Left lung (tissue), 10 donors: ENCODE results near the gene GOLGA6B. TPM values are rescaled to one million over a fixed set of nuclear protein-coding genes. Genes with fewer than 3 reads are reported as not detected.
A peak's percentile ranks its signal among the peaks of the same experiment; 100 is the strongest.
"Not testable (repeated sequence)": the region's sequence is repeated elsewhere in the genome, so short reads cannot be mapped to it uniquely, and the experiment has no call there.

Experiments used
- ATAC-seq: fragments of 200-7000 bp; cut with Tn5 transposase; one replicate; pipeline ENCODE4 v1.9.1; 2020; ENCODE audit warnings: moderate library complexity
- DNase-seq, 4 donors: peaks; one replicate each; pipeline ENCODE4 v3.0.0-alpha.2; 2013 to 2020
- H3K27ac ChIP-seq, 2 donors: fragments of 200-600 bp; sonication (generic) in 1 of 2; one replicate each; pipeline versions ENCODE4 v1.5.0 to v1.8.0; 2020 to 2021
- H3K27me3 ChIP-seq, 2 donors: fragments of 200-600 bp; sonication (generic) in 1 of 2; one replicate each; pipeline versions ENCODE4 v1.5.0 to v1.8.0; 2020 to 2021
- H3K36me3 ChIP-seq, 2 donors: fragments of 200-600 bp; sonication (generic) in 1 of 2; one replicate each; pipeline versions ENCODE4 v1.5.0 to v1.8.0; 2020 to 2021
- H3K4me1 ChIP-seq, 2 donors: fragments of 200-600 bp; one replicate each; pipeline ENCODE4 v1.8.0; 2021
- H3K4me3 ChIP-seq, 2 donors: fragments of 200-600 bp; sonication (generic) in 1 of 2; one replicate each; pipeline versions ENCODE4 v1.5.0 to v1.8.0; 2020 to 2021; ENCODE audit warnings: mild to moderate bottlenecking in 1 of 2
- H3K9me3 ChIP-seq, 2 donors: fragments of 200-600 bp; sonication (generic) in 1 of 2; one replicate each; pipeline versions ENCODE4 v1.5.0 to v1.8.0; 2020 to 2021
- CTCF ChIP-seq, 2 donors: fragments of 200-600 bp; sonication (generic) in 1 of 2; IDR thresholded peaks; one replicate each; pipeline versions ENCODE4 v1.5.0 to v1.8.0; 2021; ENCODE audit warnings: antibody characterized with exemption in 2 of 2
- intact Hi-C, 2 donors: fragments of 100-400 bp; cut with DNase I; formaldehyde crosslinking; loops; one replicate each; pipeline versions ENCODE4 v1.11.2 to v1.14.2; 2022
- polyA plus RNA-seq, 6 donors: library from polyadenylated mRNA; unstranded; fragments of 120-200 nt; gene quantifications; one replicate each; pipeline ENCODE4 v1.2.1, GENCODE V29; 2013; ENCODE audit not compliant: insufficient read length in 6 of 6
- total RNA-seq, 2 donors: library from RNA; stranded (reverse); fragmentation: NEBNext Ultra II Directional; extraction: Animal tissue kit (Norgen Biotek cat#: 25700); gene quantifications; one replicate each; pipeline ENCODE4 v1.2.1, GENCODE V29; 2021
- donor health status: DM: no; HTN: yes; CAD: no.
- donor health status: DM: no; HTN: no; CAD: no.

The GOLGA6B gene
- total and polyA plus RNA-seq, 8 donors, result 0.13 to 5.4 (median 2.9) TPM; not detected in 4

GRCh38 chr15:72616491-72617210 is 37.8 kb upstream of the GOLGA6B start:
- no peaks in the 10 kb centered on the region for H3K36me3 ChIP-seq
- DNase-seq (no peak), ATAC-seq (no peak)
- no peak overlapping the region for H3K4me3 ChIP-seq
- no peaks in the 10 kb centered on the region for H3K27me3 ChIP-seq
- TF ChIP-seq CTCF (IDR thresholded peaks at IDR 0.05), result no peak
- no peak overlapping the region for H3K27ac ChIP-seq
- H3K9me3 ChIP-seq, result no peaks in the 10 kb centered on the region
- no peaks in the 10 kb centered on the region for H3K4me1 ChIP-seq
- intact Hi-C loops, result no loop called here

- ATAC-seq, H3K36me3 ChIP-seq, H3K9me3 ChIP-seq, H3K4me1 ChIP-seq, H3K4me3 ChIP-seq, H3K27ac ChIP-seq, DNase-seq, H3K27me3 ChIP-seq, intact Hi-C loops: not testable (repeated sequence)
Measured at GRCh38 chr15:72623854-72624253, 30.6 kb upstream of the GOLGA6B start.

DNA sequence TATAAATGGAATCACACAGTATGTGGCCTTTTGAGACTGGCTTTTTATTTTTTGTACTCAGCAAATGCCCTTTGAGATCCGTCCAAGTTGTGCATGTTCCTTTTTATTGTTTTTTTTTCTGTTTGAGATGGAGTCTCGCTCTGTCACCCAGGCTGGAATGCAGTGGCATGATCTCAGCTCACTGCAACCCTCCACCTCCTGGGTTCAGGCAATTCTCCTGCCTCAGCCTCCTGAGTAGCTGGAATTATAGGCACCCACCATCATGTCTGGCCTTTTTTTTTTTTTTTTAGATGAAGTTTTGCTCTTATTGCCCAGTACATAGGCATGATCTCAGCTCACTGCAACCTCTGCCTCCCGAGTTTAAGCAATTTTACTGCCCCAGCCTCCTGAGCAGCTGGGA is 28.3 kb upstream of the GOLGA6B start:
- H3K9me3 ChIP-seq, ATAC-seq, H3K4me1 ChIP-seq, H3K4me3 ChIP-seq, H3K36me3 ChIP-seq, intact Hi-C loops, H3K27ac ChIP-seq, H3K27me3 ChIP-seq, DNase-seq: not testable (repeated sequence)

DNA sequence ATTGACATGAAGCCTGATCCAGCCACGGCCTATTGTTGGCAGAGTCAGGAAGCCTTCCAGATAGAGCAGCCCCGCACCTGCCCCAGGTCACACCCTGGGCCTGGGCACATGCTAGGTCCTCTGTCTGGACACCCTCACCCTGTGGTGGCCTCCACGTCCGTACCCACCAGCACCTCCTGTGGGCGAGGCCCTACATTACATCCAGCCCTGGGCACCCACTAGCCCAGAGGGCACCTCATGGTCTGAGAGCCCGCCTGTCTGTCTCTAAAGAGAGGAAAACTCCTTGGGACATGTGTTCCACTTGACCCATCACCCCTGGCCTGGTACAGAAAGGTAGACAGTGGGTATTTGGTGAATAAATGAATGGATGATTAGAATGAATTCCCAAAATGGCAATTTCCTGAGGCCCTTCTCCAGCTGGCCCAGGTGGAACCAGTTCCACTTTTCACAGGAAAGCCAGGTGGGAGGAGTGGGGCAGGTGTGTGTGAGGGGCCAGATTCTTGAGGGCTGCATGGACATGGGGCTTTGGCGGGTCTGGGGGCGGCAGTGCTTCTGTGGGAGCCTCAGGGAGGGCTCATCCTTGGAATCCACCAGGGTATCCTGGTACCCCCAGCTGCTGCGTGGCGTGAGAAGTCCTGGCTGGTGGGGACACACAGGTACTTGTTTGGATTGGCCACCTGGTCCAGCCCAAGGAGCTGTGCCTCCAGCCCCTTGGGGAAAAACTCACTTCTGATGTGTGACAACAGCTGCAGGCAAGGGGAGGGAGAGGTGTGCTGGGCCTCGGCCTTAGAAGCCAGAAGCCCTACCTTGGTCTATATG is 26.0 kb upstream of the GOLGA6B start:
- H3K36me3 ChIP-seq, H3K4me1 ChIP-seq, H3K4me3 ChIP-seq, DNase-seq, H3K9me3 ChIP-seq, H3K27ac ChIP-seq, intact Hi-C loops, ATAC-seq, H3K27me3 ChIP-seq: not testable (repeated sequence)

GRCh38 chr15:72629068-72629570 is 25.4 kb upstream of the GOLGA6B start:
- H3K9me3 ChIP-seq, H3K4me1 ChIP-seq, H3K27me3 ChIP-seq, H3K36me3 ChIP-seq, H3K27ac ChIP-seq, H3K4me3 ChIP-seq, intact Hi-C loops, DNase-seq, ATAC-seq: not testable (repeated sequence)

GRCh38 chr15:72636519-72637282 is 17.8 kb upstream of the GOLGA6B start:
- H3K36me3 ChIP-seq, H3K9me3 ChIP-seq, intact Hi-C loops, H3K4me1 ChIP-seq, H3K27me3 ChIP-seq, H3K27ac ChIP-seq: not testable (repeated sequence)
- ATAC-seq, result peak; percentile 94
- DNase-seq, result peak; percentile 36 to 92 (median 77)
- H3K4me3 ChIP-seq, result peak overlapping the region; percentile 11 to 33

DNA sequence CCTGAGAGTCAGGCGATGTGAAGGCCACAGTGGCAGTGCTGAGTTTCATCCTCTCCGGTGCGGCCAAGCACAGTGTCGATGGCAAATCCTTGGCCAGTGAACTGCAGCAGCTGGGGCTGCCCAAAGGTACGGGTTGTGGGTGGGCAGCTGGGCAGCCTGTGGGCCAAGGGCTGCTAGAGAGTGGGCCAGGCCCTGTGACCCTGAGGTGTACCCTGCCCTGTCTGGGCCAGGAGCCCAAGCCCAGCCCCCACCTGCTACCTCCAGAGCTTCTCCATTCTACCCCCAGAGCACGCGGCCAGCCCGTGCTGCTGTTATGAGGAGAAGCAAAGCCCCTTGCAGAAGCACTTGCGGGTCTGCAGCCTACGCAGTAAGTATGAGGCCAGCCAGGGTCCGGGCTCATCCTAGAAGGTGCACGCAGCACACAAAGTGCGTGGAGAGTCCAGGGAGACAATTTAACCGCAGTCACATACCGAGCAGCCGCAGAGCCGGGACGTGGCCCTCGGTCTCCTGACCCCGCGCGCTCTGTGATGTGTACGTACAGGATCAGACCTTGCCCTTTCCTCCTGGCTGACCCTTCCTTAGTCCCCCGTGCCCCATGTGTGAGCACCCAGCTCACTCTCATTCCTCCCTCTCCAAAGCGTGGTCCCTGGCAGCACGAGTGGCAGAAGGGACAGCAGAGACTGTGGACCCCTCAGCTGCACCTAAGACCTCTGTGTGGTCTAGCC is 14.6 kb upstream of the GOLGA6B start:
- H3K9me3 ChIP-seq, H3K4me3 ChIP-seq, DNase-seq, intact Hi-C loops, H3K36me3 ChIP-seq, H3K27ac ChIP-seq, H3K27me3 ChIP-seq, H3K4me1 ChIP-seq, ATAC-seq: not testable (repeated sequence)

DNA sequence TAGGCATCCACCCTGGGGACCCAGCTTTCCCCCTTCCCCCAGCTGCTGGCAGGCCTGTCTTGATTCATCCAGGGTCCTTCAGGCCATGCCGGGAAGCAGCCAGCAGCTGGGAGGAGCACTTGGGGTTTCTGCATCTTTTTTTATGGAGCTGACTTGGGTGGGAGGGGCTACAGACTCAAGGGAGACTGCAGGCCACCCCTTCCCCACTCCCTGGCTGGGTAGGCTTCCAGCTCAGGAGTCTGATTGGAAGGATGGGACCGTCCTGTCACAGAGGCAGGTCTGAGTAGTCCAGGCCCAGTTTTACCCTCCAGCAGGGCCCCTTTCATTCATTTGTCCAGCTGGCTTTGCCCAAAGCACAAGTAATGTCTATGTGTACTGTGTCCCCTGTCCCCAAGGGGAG is 12.2 kb upstream of the GOLGA6B start:
- H3K36me3 ChIP-seq, H3K4me3 ChIP-seq, intact Hi-C loops, H3K9me3 ChIP-seq, H3K27me3 ChIP-seq, H3K27ac ChIP-seq, ATAC-seq, DNase-seq, H3K4me1 ChIP-seq: not testable (repeated sequence)

- H3K27me3 ChIP-seq, H3K4me3 ChIP-seq, H3K9me3 ChIP-seq, ATAC-seq, intact Hi-C loops, H3K27ac ChIP-seq, H3K36me3 ChIP-seq, H3K4me1 ChIP-seq: not testable (repeated sequence)
- DNase-seq, result peak in 1 of 4 donors; percentile 67
Measured at GRCh38 chr15:72648631-72649253, 5.8 kb upstream of the GOLGA6B start.

GRCh38 chr15:72656014-72656413 is 1.5 kb downstream of the GOLGA6B start:
- H3K9me3 ChIP-seq, ATAC-seq, H3K4me1 ChIP-seq, H3K36me3 ChIP-seq, H3K4me3 ChIP-seq, intact Hi-C loops, H3K27me3 ChIP-seq, DNase-seq, H3K27ac ChIP-seq: not testable (repeated sequence)

DNA sequence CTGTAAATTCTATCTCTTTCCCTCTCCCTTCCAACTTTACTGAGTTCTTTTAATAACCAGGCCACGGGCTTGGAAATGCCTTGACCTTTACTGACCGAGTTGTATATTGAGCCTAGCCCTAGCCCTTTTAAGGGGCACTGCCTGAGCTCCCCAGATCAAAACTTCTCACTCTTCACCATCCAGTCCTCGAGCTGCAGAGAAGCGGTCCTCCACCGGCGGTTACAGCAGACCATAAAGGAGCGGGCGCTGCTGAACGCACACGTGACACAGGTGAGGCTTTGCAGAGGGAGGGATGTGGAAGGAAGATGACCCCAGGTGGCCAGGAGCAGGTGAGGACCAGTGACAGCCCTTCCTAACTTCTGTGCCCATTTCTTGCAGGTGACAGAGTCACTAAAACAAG is 6.6 kb downstream of the GOLGA6B start:
- ATAC-seq, DNase-seq, H3K9me3 ChIP-seq, H3K36me3 ChIP-seq, H3K27me3 ChIP-seq, H3K4me3 ChIP-seq, H3K27ac ChIP-seq, intact Hi-C loops, H3K4me1 ChIP-seq: not testable (repeated sequence)
